ENCODE measurements around the gene SLC2A8. TPM values are rescaled to one million over a fixed set of nuclear protein-coding genes. Genes with fewer than 3 reads are reported as not detected.

The SLC2A8 gene
- total RNA-seq, 2 experiments from 2014 or later: 5.3 to 6.5 TPM

GRCh38 chr9:127397646-127398274 is 791 bp downstream of the SLC2A8 start:
- ChIA-PET CTCF (interaction anchor here (1.0 to 1.4 kb wide), 6 partner anchors 9 to 184 kb away, joined by 3 to 7 read pairs (median 4); partner anchors contain the start of genes LRSAM1, RPL12 and ZNF79), POLR2A (interaction anchor here (0.8 kb wide), 1 partner anchor 53 kb away, joined by 4 read pairs; no protein-coding TSS in a partner anchor)

- POLR2A ChIA-PET: no interaction called here
- CTCF ChIA-PET: no interaction called here
These were observed 1.3 kb downstream of the SLC2A8 start for GRCh38 chr9:127398275-127398647.

GRCh38 chr9:127398715-127399400 is 1.9 kb downstream of the SLC2A8 start:
- POLR2A ChIA-PET: interaction anchor here (0.7 kb wide), 1 partner anchor 53 kb away, joined by 3 read pairs; the partner anchor contains the start of gene LRSAM1
- CTCF ChIA-PET: interaction anchor here (0.8 kb wide), 1 partner anchor 11 kb away, joined by 3 read pairs; no protein-coding TSS in a partner anchor

- ChIA-PET CTCF (interaction anchor here (0.5 to 0.8 kb wide), 3 partner anchors 12 to 677 kb away, joined by 3 read pairs; no protein-coding TSS in a partner anchor), POLR2A (no interaction called here)
These were observed 2.8 kb downstream of the SLC2A8 start for GRCh38 chr9:127399736-127400269.

- POLR2A ChIA-PET: interaction anchor here (0.6 kb wide), 1 partner anchor 138 kb away, joined by 3 read pairs; the partner anchor contains the start of gene GARNL3
- CTCF ChIA-PET: interaction anchor here (1.1 kb wide), 1 partner anchor 24 kb away, joined by 3 read pairs; no protein-coding TSS in a partner anchor
These were observed 5.6 kb downstream of the SLC2A8 start for GRCh38 chr9:127402401-127403090.

GRCh38 chr9:127403507-127404192 is 6.7 kb downstream of the SLC2A8 start:
- ChIA-PET POLR2A (no interaction called here), CTCF (interaction anchor here (1.1 kb wide), 1 partner anchor 25 kb away, joined by 3 read pairs; no protein-coding TSS in a partner anchor)

GRCh38 chr9:127404631-127405030 is 7.7 kb downstream of the SLC2A8 start:
- CTCF ChIA-PET: no interaction called here
- POLR2A ChIA-PET: interaction anchor here (0.7 kb wide), 1 partner anchor 180 kb away, joined by 3 read pairs; no protein-coding TSS in a partner anchor

- ChIA-PET CTCF (interaction anchor here (1.5 kb wide), 1 partner anchor 472 kb away, joined by 3 read pairs; no protein-coding TSS in a partner anchor), POLR2A (no interaction called here)
These were observed 8.6 kb downstream of the SLC2A8 start for GRCh38 chr9:127405344-127406125.

GRCh38 chr9:127406799-127407491 is 10.0 kb downstream of the SLC2A8 start:
- ChIA-PET POLR2A (interaction anchor here (0.8 kb wide), 1 partner anchor 19 kb away, joined by 9 read pairs; no protein-coding TSS in a partner anchor), CTCF (interaction anchor here (1.5 to 1.7 kb wide), 2 partner anchors 10 to 474 kb away, joined by 3 to 4 read pairs; partner anchors contain the start of gene SLC2A8)

GRCh38 chr9:127407492-127407843 is 10.5 kb downstream of the SLC2A8 start:
- POLR2A ChIA-PET: interaction anchor here (0.8 kb wide), 1 partner anchor 20 kb away, joined by 9 read pairs; no protein-coding TSS in a partner anchor
- CTCF ChIA-PET: interaction anchor here (1.7 kb wide), 1 partner anchor 10 kb away, joined by 4 read pairs; the partner anchor contains the start of gene SLC2A8

- POLR2A ChIA-PET: no interaction called here
- CTCF ChIA-PET: no interaction called here
These were observed 14.2 kb downstream of the SLC2A8 start for GRCh38 chr9:127411122-127411521.

- POLR2A ChIA-PET: no interaction called here
- CTCF ChIA-PET: no interaction called here
These were observed 18.2 kb downstream of the SLC2A8 start for GRCh38 chr9:127415141-127415540.

GRCh38 chr9:127415657-127416056 is 18.7 kb downstream of the SLC2A8 start:
- CTCF ChIA-PET: no interaction called here
- POLR2A ChIA-PET: no interaction called here

- ChIA-PET CTCF (interaction anchor here (1.0 to 1.5 kb wide), 2 partner anchors 27 to 202 kb away, joined by 3 read pairs; no protein-coding TSS in a partner anchor), POLR2A (no interaction called here)
These were observed 20.4 kb downstream of the SLC2A8 start for GRCh38 chr9:127417131-127418036.

- ChIA-PET CTCF (interaction anchor here (1.5 kb wide), 1 partner anchor 203 kb away, joined by 3 read pairs; no protein-coding TSS in a partner anchor), POLR2A (no interaction called here)
These were observed 21.1 kb downstream of the SLC2A8 start for GRCh38 chr9:127418037-127418471.

- POLR2A ChIA-PET: no interaction called here
- CTCF ChIA-PET: no interaction called here
These were observed 22.4 kb downstream of the SLC2A8 start for GRCh38 chr9:127419348-127419747.

All from activated CD8-positive, alpha-beta memory T cell treated with anti-CD3 and anti-CD28 coated beads for 36 hours (primary cell).